ENCODE measurements around the gene HEBP2. TPM values are rescaled to one million over a fixed set of nuclear protein-coding genes. Genes with fewer than 3 reads are reported as not detected.

The HEBP2 gene
- total RNA-seq, 1 donor from 2014 or later = 16.7 TPM

DNA sequence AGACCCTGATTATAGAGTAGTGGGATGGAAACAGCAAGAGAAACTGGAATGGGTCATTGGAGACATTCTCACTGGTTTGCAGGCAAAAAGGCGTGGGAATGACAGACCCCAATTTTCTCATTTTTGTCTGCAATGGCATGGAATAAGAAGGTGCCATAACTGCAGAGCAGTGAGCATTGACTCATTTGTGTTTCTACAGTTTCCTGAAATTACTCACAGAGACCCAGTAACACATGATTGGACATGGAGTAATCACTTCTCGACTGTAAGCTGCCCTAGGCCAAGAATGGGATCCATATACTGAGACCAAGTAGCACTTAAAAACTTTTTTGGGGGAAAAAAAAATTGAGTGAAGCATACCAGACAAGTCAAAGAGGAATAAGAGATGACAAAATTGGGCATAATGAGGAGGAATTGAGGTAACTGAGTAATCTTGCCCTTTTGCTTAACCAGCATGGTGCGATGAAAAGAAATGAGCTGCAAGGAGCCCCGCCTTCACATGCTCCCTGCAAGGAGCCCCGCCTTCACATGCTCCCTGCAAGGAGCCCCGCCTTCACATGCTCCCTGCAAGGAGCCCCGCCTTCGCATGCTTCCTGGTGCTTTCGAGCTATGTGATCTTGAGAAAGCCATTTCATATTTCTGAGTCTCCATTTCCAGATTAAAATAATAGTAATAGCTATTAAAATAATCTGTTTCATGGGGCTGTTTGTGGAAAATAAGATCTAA lies 51.1 kb downstream of the HEBP2 start:
- DNase-seq (ENCODE audit: low read depth in 2 of 2) = peak; percentile 50 to 56

DNA sequence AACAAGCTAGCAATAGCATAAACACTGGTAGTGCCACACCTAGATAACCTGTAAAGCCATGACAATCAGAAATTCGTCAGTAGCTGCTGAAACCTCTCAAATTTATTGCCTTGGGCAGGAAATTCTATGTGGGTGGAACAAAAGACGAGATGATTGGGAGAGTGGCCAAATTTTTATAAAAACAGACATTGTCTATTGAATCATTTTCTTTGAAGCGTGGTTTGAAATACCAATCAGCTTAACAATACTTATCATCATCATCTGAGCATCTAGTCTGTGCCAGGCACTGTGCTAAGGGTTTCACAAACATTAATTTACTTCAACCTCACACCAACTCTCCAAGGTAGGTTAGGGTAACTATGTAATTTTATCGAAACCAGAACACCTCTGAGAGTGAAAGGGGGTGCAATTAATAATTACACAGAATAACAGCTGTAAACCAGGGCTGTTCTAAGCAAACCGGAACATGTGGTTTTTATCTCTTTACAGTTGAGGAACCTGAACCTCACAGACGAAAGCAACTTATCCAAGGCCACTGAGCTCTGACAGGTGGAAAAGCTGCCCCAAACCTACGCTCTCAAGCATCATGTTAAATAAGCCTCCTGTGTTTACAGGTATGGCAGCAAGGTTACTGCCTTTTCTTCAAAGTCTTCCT lies 51.9 kb downstream of the HEBP2 start:
- DNase-seq (ENCODE audit: low read depth in 2 of 2) = peak; percentile 72 to 93

DNA sequence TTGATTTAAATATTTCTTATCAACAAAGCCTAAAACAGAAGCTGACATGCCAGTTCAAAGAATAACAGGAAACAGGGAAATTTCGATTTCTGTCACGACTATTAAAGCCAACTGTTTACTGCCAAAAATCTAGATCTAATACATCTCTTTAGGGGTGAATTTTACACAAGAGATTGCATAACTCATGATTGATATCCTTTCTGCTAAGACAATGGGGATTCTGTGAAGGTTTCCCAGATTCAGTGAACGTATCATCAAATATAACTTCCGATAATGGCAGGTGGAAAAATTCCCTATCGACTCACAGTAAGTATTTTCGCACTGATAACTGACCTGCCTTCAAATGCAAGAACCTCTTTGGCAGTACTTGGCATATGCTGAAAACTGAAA lies 52.4 kb downstream of the HEBP2 start:
- peak; percentile 50 to 66 for DNase-seq (ENCODE audit: low read depth in 2 of 2)

DNA sequence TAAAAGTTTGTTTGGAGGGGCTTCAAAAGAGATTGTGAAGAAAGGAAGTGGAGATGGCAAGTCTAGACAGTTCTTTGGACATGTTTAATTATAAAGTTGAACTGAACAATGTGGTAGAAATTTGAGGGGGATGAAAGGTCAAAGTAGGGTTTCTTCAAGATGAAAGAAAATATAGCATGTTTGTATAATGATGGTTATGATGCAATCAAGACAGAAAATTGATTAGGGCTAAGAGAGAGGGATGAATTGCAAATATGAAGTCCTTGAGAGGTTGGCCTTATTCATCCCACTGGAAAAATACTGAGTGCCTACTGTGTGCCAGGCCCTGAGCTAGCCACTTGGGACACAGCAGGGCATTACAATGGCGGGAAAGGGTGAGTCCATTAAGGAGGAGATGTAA lies 57.6 kb downstream of the HEBP2 start:
- no peak for DNase-seq (ENCODE audit: low read depth in 2 of 2)

DNA sequence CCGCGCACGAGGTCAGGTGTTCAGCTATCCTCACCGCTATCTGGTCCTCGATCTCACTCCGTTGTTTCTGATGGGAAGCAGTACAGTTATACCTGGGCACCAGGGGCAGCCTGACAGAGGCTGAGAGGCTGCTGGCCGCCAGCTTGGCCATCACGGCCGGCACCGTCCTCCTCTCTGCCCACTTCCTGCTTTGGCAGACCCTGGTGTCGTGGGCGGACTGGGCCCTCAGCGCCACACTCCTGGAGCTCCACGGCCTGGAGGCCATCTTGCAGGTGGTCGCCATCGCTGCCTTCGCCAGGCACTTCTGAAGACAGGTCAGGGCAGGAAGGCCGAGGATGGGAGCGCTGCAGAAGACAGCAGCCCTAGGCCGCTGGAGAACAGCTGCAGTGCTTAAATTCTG lies 60.1 kb downstream of the HEBP2 start:
- no peak for DNase-seq (ENCODE audit: low read depth in 2 of 2)

DNA sequence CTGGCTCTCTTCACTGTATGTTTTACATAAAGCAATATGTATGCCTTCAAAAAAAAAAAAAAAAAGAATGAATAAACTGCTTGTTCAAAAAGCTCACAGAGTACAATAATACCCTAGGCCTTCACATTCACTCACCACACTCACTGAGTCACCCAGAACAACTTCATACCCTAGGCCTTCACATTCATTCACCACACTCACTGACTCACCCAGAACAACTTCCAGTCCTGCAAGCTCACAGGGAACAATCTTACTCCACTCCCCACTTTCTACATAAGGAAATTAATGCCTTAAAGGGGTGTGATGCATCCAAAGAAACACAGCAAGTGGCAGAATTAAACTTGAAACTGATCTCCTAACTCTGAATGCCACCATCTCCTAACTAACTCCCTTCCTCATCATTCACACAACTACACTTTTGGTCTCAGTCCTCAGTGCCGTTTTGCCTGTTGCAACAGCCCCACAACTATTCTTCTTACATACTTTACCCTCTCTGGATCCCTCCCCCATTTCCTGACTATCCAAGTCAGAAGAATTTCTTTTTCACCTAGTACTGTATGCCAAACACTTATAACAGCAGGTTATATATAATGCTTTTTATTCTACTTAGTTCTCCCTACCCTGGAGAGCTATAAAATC lies 61.1 kb downstream of the HEBP2 start:
- DNase-seq (ENCODE audit: low read depth in 2 of 2) = peak; percentile 29 to 93

DNA sequence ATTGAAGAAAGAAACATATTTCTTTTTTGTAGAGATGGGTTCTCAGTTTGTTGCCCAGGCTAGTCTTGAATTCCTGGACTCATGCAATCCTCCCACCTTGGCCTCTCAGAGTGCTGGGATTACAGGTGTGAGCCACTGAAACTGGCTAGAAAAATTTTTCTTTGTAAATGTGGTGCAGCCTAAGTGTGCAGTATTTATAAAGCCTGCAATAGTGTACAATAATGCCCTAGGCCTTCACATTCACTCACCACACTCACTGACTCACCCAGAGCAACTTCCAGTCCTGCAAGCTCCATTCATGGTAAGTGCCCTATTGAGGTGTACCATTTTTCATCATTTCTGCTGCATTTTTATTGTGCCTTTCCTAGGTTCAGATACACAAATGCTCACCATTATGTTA lies 63.9 kb downstream of the HEBP2 start:
- no peak for DNase-seq (ENCODE audit: low read depth in 2 of 2)

DNA sequence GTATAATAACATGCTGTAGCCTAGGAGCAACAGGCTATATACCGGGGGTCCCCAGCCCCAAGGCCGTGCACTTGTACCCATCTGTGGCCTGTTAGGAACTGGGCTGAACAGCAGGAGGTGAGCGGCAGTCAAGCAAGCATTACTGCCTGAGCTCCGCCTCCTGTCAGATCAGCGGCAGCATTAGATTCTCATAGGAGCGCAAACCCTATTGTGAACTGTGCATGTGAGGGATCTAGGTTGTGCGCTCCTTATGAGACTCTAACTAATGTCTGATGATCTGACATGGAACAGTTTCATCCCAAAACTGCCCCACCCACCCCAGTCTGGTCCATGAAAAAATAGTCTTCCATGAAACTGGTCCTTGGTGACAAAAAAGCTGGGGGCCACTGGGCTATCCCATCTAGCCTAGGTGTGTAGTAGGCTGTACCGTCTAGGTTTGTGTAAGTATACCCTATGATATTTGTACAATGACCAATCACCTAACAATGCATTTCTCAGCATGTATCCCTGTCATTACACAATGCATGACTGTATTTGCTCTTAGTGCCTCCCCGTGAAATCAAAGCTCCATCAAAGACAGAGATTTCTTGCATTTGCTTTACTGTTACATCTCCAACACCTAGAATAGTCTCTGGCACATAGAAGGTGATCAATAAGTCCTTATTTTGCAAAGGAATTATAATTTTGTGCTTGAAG lies 64.4 kb downstream of the HEBP2 start:
- no peak for DNase-seq (ENCODE audit: low read depth in 2 of 2)

Other genes with a start within 250 kb of the HEBP2 start
- 1.8 and 2.0 TPM in 2 replicates for gene ARFGEF3, start 242.3 kb upstream of the HEBP2 start, total RNA-seq
- not detected in 2 replicates for gene PBOV1, start 185.7 kb upstream of the HEBP2 start, total RNA-seq
- not detected in 2 replicates for gene SMIM28, start 26.3 kb upstream of the HEBP2 start, total RNA-seq
- 23.1 and 30.2 TPM in 2 replicates for gene NHSL1, start 95.3 kb downstream of the HEBP2 start, total RNA-seq